GM12874 (cell line): ENCODE data around the gene NRG4.

ENCODE experiments used
- CTCF ChIP-seq: IDR thresholded peaks from 2 replicates; pipeline ENCODE4 v1.5.1; 2011; ENCODE audit warnings: low read depth, mild to moderate bottlenecking, control low read depth, low read length, moderate library complexity; ENCODE audit not compliant: insufficient read depth

Gene NRG4

GRCh38 chr15:75930866-75931265, 81.4 kb downstream of the NRG4 start:
- no peak for TF ChIP-seq CTCF

GRCh38 chr15:75929799-75930565, 82.2 kb downstream of the NRG4 start:
- TF ChIP-seq CTCF, result no peak

- TF ChIP-seq CTCF, result peak; percentile 74
Observed at GRCh38 chr15:75928680-75929608, 83.3 kb downstream of the NRG4 start.

- TF ChIP-seq CTCF, result no peak
Observed at GRCh38 chr15:75927601-75928000, 84.6 kb downstream of the NRG4 start.

GRCh38 chr15:75926931-75927330, 85.3 kb downstream of the NRG4 start:
- TF ChIP-seq CTCF, result no peak

GRCh38 chr15:75925440-75925839, 86.8 kb downstream of the NRG4 start:
- TF ChIP-seq CTCF, result no peak

- TF ChIP-seq CTCF, result no peak
Observed at GRCh38 chr15:75924576-75924975, 87.6 kb downstream of the NRG4 start.
